IMR-90 (cell line): ENCODE measurements around the gene SNX5. TPM values are rescaled to one million over a fixed set of nuclear protein-coding genes. Genes with fewer than 3 reads are reported as not detected.
A peak's percentile ranks its signal among the peaks of the same experiment; 100 is the strongest.

Experiments used
- ATAC-seq: fragments of 200-7000 bp; cut with Tn5 transposase; 2 replicates; pipeline ENCODE4 v1.9.1; 2020; ENCODE audit warnings: low read depth, mild to moderate bottlenecking, moderate library complexity
- BruUV-seq: library from RNA; stranded (reverse); fragments of 400-500 nt; replicated peaks from 2 replicates; lab custom pipeline; 2021; lab: Mats Ljungman, UMichigan
- CTCF ChIA-PET: fragments of 300-600 bp; formaldehyde crosslinking; extraction: SDS; loops from one replicate; lab custom pipeline; 2021; ENCODE audit warnings: antibody characterized with exemption; lab: Yijun Ruan, JAX
- POLR2A ChIA-PET: fragments of 300-600 bp; sonication (Branson Sonifier 250); formaldehyde crosslinking; loops from one replicate; lab custom pipeline; 2022; ENCODE audit warnings: antibody characterized with exemption; ENCODE audit not compliant: unreplicated experiment; lab: Charles Lee
- DNase-seq: peaks from one replicate; pipeline ENCODE4 v3.0.0; 2013
- H2AFZ ChIP-seq: replicated peaks from 2 replicates; pipeline ENCODE3; 2013; ENCODE audit warnings: low read length, mild to moderate bottlenecking; ENCODE audit not compliant: poor library complexity
- H2AK5ac ChIP-seq: 2 replicates; pipeline ENCODE4 v1.6.1; 2013; ENCODE audit warnings: low read depth, low read length, inconsistent platforms
- H2AK9ac ChIP-seq: replicated peaks from 2 replicates; pipeline ENCODE3; 2013; ENCODE audit warnings: mild to moderate bottlenecking, low read depth, low read length, moderate library complexity; ENCODE audit not compliant: poor library complexity
- H2BK120ac ChIP-seq: 2 replicates; pipeline ENCODE4 v1.6.1; 2013; ENCODE audit warnings: low read depth, low read length, inconsistent platforms
- H2BK15ac ChIP-seq: 3 replicates; pipeline ENCODE4 v1.6.1; 2013; ENCODE audit warnings: low read depth, low read length, inconsistent platforms
- H2BK20ac ChIP-seq: 2 replicates; pipeline ENCODE4 v1.6.1; 2013; ENCODE audit warnings: low read depth, mild to moderate bottlenecking, inconsistent platforms, low read length, moderate library complexity
- H2BK5ac ChIP-seq: 2 replicates; pipeline ENCODE4 v1.6.1; 2013; ENCODE audit warnings: mild to moderate bottlenecking, low read depth, low read length, inconsistent platforms; ENCODE audit not compliant: poor library complexity, severe bottlenecking
- H3K14ac ChIP-seq: replicated peaks from 2 replicates; pipeline ENCODE4 v1.6.1; 2013; ENCODE audit warnings: low read depth, low read length, inconsistent platforms
- H3K18ac ChIP-seq: 2 replicates; pipeline ENCODE4 v1.6.1; 2013; ENCODE audit warnings: low read depth, low read length, control low read depth
- H3K23ac ChIP-seq: 2 replicates; pipeline ENCODE4 v1.6.1; 2013; ENCODE audit warnings: low read depth, low read length, inconsistent platforms
- H3K27ac ChIP-seq: 2 replicates; pipeline ENCODE4 v1.5.1; 2013; ENCODE audit warnings: mild to moderate bottlenecking, control low read depth, low read length; ENCODE audit not compliant: insufficient read depth
- H3K27me3 ChIP-seq: 2 replicates; pipeline ENCODE4 v1.6.1; 2013; ENCODE audit warnings: low read length; ENCODE audit not compliant: control insufficient read depth, insufficient read depth
- H3K36me3 ChIP-seq: 2 replicates; pipeline ENCODE4 v1.6.1; 2013; ENCODE audit warnings: low read length, mixed read lengths; ENCODE audit not compliant: control insufficient read depth, insufficient read depth
- H3K4ac ChIP-seq: 2 replicates; pipeline ENCODE4 v1.6.1; 2013; ENCODE audit warnings: low read depth, low read length, inconsistent platforms
- H3K4me1 ChIP-seq: 2 replicates; pipeline ENCODE4 v1.6.1; 2013; ENCODE audit warnings: low read length, mixed read lengths; ENCODE audit not compliant: control insufficient read depth, insufficient read depth
- H3K4me2 ChIP-seq: 2 replicates; pipeline ENCODE4 v1.6.1; 2013; ENCODE audit warnings: low read depth, mild to moderate bottlenecking, control low read depth, low read length, moderate library complexity
- H3K4me3 ChIP-seq: 2 replicates; pipeline ENCODE4 v1.5.1; 2013; ENCODE audit warnings: low read depth, mild to moderate bottlenecking, control low read depth, low read length, moderate library complexity; ENCODE audit not compliant: insufficient read depth
- H3K56ac ChIP-seq: 2 replicates; pipeline ENCODE4 v1.6.1; 2013; ENCODE audit warnings: low read length, inconsistent platforms; ENCODE audit not compliant: insufficient read depth; ENCODE audit errors: extremely low read depth
- H3K79me1 ChIP-seq, 2 experiments: 2 replicates each; pipeline ENCODE4 v1.6.1; 2013; ENCODE audit warnings: low read length in 2 of 2, inconsistent platforms in 1 of 2, low read depth in 1 of 2
- H3K9ac ChIP-seq: 2 replicates; pipeline ENCODE4 v1.6.1; 2013; ENCODE audit warnings: low read depth, low read length, control low read depth
- H3K9me1 ChIP-seq: 2 replicates; pipeline ENCODE4 v1.6.1; 2013; ENCODE audit warnings: low read length, inconsistent platforms; ENCODE audit not compliant: insufficient read depth
- H3K9me3 ChIP-seq: 2 replicates; pipeline ENCODE4 v1.6.1; 2013; ENCODE audit warnings: low read length; ENCODE audit not compliant: control insufficient read depth, insufficient read depth
- H4K20me1 ChIP-seq: 2 replicates; pipeline ENCODE4 v1.6.1; 2013; ENCODE audit warnings: low read length, inconsistent platforms; ENCODE audit not compliant: insufficient read depth
- H4K5ac ChIP-seq: 2 replicates; pipeline ENCODE4 v1.6.1; 2013; ENCODE audit warnings: mild to moderate bottlenecking, low read depth, low read length, control low read depth
- H4K8ac ChIP-seq, 2 experiments: 2 replicates each; pipeline ENCODE4 v1.6.1; 2013; ENCODE audit warnings: low read depth in 2 of 2, low read length in 2 of 2, control low read depth in 1 of 2, inconsistent platforms in 1 of 2
- H4K91ac ChIP-seq: 2 replicates; pipeline ENCODE4 v1.6.1; 2013; ENCODE audit warnings: low read depth, low read length, inconsistent platforms; ENCODE audit not compliant: insufficient read depth
- BHLHE40 ChIP-seq: fragments of 150-350 bp; IDR thresholded peaks from 2 replicates; pipeline ENCODE4 v1.6.1; 2016; ENCODE audit warnings: mild to moderate bottlenecking, low read depth, low read length
- CEBPB ChIP-seq: IDR thresholded peaks from 2 replicates; pipeline ENCODE4 v1.6.1; 2012; ENCODE audit warnings: low read depth, low read length, improper control_type of control experiment
- ELK1 ChIP-seq: fragments of 150-350 bp; IDR thresholded peaks from 2 replicates; pipeline ENCODE4 v1.6.1; 2016; ENCODE audit warnings: low read depth, mild to moderate bottlenecking, low read length, moderate library complexity, borderline replicate concordance
- MAFK ChIP-seq: IDR thresholded peaks from 2 replicates; pipeline ENCODE4 v1.6.1; 2012; ENCODE audit warnings: low read depth, low read length, improper control_type of control experiment
- MAZ ChIP-seq: IDR thresholded peaks from 2 replicates; pipeline ENCODE4 v1.6.1; 2012; ENCODE audit warnings: low read depth, mild to moderate bottlenecking, low read length, improper control_type of control experiment, moderate library complexity, borderline replicate concordance
- MXI1 ChIP-seq: IDR thresholded peaks from 2 replicates; pipeline ENCODE4 v1.6.1; 2012; ENCODE audit warnings: low read depth, mild to moderate bottlenecking, low read length, moderate library complexity, borderline replicate concordance
- POLR2A ChIP-seq: IDR thresholded peaks from 2 replicates; pipeline ENCODE4 v1.6.1; 2012; ENCODE audit warnings: mild to moderate bottlenecking, low read depth, low read length
- RCOR1 ChIP-seq: IDR thresholded peaks from 2 replicates; pipeline ENCODE4 v1.6.1; 2012; ENCODE audit warnings: mild to moderate bottlenecking, low read length, improper control_type of control experiment; ENCODE audit not compliant: insufficient replicate concordance
- RFX5 ChIP-seq: IDR thresholded peaks from 2 replicates; pipeline ENCODE4 v1.8.0; 2012; ENCODE audit warnings: low read depth, mild to moderate bottlenecking, low read length, moderate library complexity
- WGBS, 2 experiments: methylation state at CpG; one replicate each; pipeline versions ENCODE4 v1.1.5 to v1.1.7; 2013; ENCODE audit warnings: missing lambda C conversion rate in 2 of 2; ENCODE audit not compliant: insufficient read length in 1 of 2; ENCODE audit errors: extremely low coverage in 2 of 2; 5-methylcytosine and 5-hydroxymethylcytosine counted together
- dilution Hi-C: fragments of 300-500 bp; cut with HindIII; formaldehyde crosslinking; loops from one replicate; pipeline ENCODE4 v1.14.3; 2018; ENCODE audit warnings: low sequenced_read_pairs; ENCODE audit not compliant: unreplicated experiment
- in situ Hi-C: fragments of 300-500 bp; cut with MboI; formaldehyde crosslinking; loops from 3 replicates; pipeline ENCODE4 v1.14.3; 2019; ENCODE audit warnings: low sequenced_read_pairs, inconsistent platforms, mixed read lengths
- intact Hi-C: fragments of 100-400 bp; cut with micrococcal nuclease; formaldehyde crosslinking; loops from 2 replicates; pipeline ENCODE4 v1.10.0; 2022
- polyA plus RNA-seq, 3 experiments: library from polyadenylated mRNA; depleted of rRNA; stranded (reverse); fragments of >200 nt; gene quantifications; 2 replicates each; pipeline ENCODE4 v1.2.3, GENCODE V29; 2012; ENCODE audit warnings: low replicate concordance in 1 of 3
- total RNA-seq: library from RNA; depleted of rRNA; stranded (reverse); fragments of >200 nt; gene quantifications from 2 replicates; pipeline ENCODE4 v1.2.3, GENCODE V29; 2012

Gene SNX5
- total and polyA plus RNA-seq, 2 of the 4 experiments (the other 2 are of a cell fraction): 65.4 to 92.8 TPM

DNA sequence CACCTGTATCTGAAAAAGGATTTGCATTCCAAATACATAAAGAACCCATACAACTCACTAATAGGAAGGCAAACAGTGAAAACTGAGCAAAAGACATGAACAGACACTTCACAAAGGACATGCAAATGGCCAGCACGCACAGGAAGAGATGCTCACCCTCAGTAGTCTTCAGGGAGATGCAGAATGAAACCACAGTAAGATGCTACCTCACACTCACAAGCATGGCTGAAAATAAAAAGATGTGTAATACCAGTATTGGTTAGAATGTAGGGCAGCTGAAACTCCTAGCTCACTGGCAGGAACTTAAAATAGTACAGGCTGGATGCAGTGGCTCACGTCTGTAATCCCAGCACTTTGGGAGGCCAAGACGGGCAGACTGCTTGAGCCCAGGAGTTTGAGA is 64.6 kb downstream of the SNX5 start:
- Histone ChIP-seq H2AK9ac (no peak overlapping the region), H3K56ac (no peak overlapping the region), H3K4me2 (no peak overlapping the region), H2BK15ac (no peak overlapping the region), H2BK120ac (no peak overlapping the region), H3K79me1 (no peaks in the 10 kb centered on the region), H3K27ac (no peak overlapping the region), H2AK5ac (no peak overlapping the region), H3K9ac (no peak overlapping the region), H3K18ac (no peak overlapping the region), H3K23ac (peak overlapping the region; percentile 84; the same call in 1 of the 2 replicates), H3K9me3 (no peaks in the 10 kb centered on the region), H3K9me1 (no peaks in the 10 kb centered on the region), H2AFZ (no peak overlapping the region), H3K14ac (no peak overlapping the region; the same call in 1 of the 2 replicates), H4K20me1 (no peaks in the 10 kb centered on the region), H3K27me3 (no peaks in the 10 kb centered on the region), H3K4me3 (no peak overlapping the region), H4K5ac (no peak overlapping the region), H3K4ac (no peak overlapping the region), H2BK5ac (no peak overlapping the region), H3K36me3 (no peaks in the 10 kb centered on the region), H2BK20ac (no peak overlapping the region), H4K8ac (no peak overlapping the region), H4K91ac (no peak overlapping the region), H3K4me1 (no peaks in the 10 kb centered on the region)
- no CpG with 5 or more reads among the region's 3 CpGs for WGBS, 2 experiments
- TF ChIP-seq BHLHE40 (no peak), RCOR1 (no peak), RFX5 (no peak), POLR2A (no peak), MXI1 (no peak), MAZ (no peak), MAFK (no peak), CEBPB (no peak), ELK1 (no peak)
- ATAC-seq (no peak), DNase-seq (no peak)
- BruUV-seq: no TSS peak
- dilution Hi-C loops: no loop called here
- intact Hi-C loops: no loop called here
- in situ Hi-C loops: no loop called here
- CTCF ChIA-PET: no interaction called here
- POLR2A ChIA-PET: interaction anchor here (0.6 kb wide), 1 partner anchor 224 kb away, joined by 3 read pairs; no protein-coding TSS in a partner anchor
